ENCODE results near the gene TMEM254.
"Not testable (repeated sequence)": the region's sequence is repeated elsewhere in the genome, so short reads cannot be mapped to it uniquely, and the experiment has no call there.

The TMEM254 gene, protein sequence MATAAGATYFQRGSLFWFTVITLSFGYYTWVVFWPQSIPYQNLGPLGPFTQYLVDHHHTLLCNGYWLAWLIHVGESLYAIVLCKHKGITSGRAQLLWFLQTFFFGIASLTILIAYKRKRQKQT

DNA sequence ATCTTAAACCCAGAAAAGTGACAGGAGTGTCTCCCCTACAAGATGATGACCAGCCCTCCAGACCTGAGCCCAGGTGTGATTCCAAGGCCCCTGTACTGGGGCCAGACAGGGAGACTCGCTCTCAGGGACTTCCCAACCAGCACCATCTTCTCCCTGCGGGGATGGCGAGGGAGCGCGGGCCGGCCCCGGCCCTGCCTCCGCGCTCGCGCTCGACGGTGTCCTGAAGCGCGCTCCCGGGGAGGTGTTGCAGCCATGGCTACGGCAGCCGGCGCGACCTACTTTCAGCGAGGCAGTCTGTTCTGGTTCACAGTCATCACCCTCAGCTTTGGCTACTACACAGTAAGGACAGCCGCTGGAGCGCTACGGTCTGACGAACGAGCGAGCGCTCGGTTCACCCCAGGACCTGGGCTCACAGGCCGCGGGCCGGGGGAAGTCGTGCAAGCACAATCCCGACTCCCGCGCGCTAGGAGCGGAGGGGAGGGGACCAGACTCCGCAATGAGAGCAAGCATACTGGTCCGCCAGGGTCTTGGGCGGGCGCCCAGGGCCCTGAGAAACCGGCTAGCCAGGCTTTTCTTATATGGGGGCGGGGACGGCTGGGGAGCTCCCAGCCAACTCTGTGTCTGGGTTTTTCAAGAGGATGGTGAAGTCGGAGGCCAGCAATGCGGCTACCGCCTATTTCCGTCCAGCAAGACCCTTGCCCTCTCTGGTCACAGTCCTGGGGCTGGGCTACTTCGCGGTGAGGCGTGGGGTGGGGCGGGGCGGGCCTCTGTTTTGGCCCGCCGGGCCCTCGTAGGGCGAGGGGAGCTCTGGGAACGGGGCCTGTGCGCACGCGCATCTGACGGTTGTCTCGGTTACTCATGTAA is at the start of gene TMEM254:
TMEM254 (plus strand) TSS at position 218 of the 864 bp plus-strand sequence; CDS start at position 253, 35 bp downstream.
- H3K4me3 ChIP-seq (ENCODE audit: low read length): peak within 1 kb of the TSS; percentile 97
- peak within 1 kb of the TSS; percentile 96 for H3K9ac ChIP-seq (ENCODE audit: low read length)
- H3K27me3 ChIP-seq (ENCODE audit: control insufficient read depth, insufficient read depth, low read length): no peaks in the 10 kb centered on the region
- H3K36me3 ChIP-seq (ENCODE audit: control insufficient read depth, insufficient read depth, low read length): no peaks in the 10 kb centered on the region
- peaks cover 7% of the 10 kb centered on the region for H3K4me1 ChIP-seq (ENCODE audit: control insufficient read depth, insufficient read depth, low read length)
- peak within 1 kb of the TSS; percentile 97 for H3K27ac ChIP-seq (ENCODE audit: low read depth, low read length)

DNA sequence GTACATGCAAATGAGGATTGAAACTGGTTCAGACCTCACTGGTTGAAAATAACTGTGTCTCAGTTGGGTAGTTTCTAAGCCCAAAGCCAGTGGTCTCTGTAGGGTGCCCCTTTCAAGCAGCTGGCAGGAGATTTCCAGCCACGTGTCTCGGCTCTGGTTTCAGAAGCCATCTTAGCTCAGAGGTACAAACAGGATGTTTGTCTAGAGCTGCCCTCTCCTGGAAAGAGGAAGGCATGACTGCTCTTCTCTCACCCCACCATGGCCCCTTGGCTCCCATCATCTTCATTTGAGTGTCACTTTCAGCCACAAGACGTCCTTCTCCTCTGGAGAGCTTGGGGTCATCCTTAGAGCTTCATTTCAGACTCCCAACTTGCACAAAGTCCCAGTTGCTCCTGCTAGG is 49.3 kb upstream of the TMEM254 start:
- H3K9ac ChIP-seq (ENCODE audit: low read length); H3K27me3 ChIP-seq (ENCODE audit: control insufficient read depth, insufficient read depth, low read length); H3K36me3 ChIP-seq (ENCODE audit: control insufficient read depth, insufficient read depth, low read length); H3K4me3 ChIP-seq (ENCODE audit: low read length); H3K27ac ChIP-seq (ENCODE audit: low read depth, low read length); H3K4me1 ChIP-seq (ENCODE audit: control insufficient read depth, insufficient read depth, low read length): not testable (repeated sequence)

DNA sequence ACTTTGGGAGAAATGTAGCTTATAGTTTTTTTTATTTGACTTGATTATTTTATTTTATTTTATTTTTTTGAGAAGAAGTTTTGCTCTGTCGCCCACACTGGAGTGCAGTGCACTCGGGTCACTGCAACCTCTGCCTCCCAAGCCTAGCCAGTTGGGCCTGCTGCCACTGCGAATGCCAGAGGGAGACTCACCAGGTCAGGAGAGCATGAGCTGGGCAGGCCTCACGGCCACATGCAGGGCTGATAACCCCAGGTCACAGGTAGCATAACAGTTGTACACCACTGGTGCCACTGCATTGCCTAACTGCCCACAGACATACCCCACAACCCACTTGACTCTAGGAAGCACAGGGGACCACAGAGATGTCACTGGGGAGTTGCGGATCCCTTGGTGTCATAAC is 48.6 kb upstream of the TMEM254 start:
- H3K27me3 ChIP-seq (ENCODE audit: control insufficient read depth, insufficient read depth, low read length); H3K4me1 ChIP-seq (ENCODE audit: control insufficient read depth, insufficient read depth, low read length); H3K27ac ChIP-seq (ENCODE audit: low read depth, low read length); H3K9ac ChIP-seq (ENCODE audit: low read length); H3K4me3 ChIP-seq (ENCODE audit: low read length); H3K36me3 ChIP-seq (ENCODE audit: control insufficient read depth, insufficient read depth, low read length): not testable (repeated sequence)

DNA sequence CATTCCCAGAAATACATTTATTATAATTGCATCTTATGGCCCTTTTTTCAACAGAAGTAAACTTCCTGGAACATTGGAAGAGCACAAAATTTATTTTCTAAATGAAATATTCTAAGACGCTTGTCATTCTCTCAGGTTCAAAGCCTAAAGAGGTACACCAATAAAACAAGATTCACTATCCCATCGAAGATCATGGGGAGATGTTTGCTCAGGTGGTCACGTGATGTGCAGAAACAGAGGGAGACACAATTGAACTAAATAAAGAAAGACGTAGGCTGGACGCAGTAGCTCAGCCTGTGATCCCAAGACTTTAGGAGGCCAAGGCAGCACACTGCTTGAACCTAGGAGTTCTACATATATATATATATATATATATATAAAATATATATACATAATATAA is 46.0 kb upstream of the TMEM254 start:
- Histone ChIP-seq H3K27me3 (ENCODE audit: control insufficient read depth, insufficient read depth, low read length) (no peaks in the 10 kb centered on the region), H3K36me3 (ENCODE audit: control insufficient read depth, insufficient read depth, low read length) (no peaks in the 10 kb centered on the region), H3K9ac (ENCODE audit: low read length) (no peak overlapping the region), H3K4me3 (ENCODE audit: low read length) (no peak overlapping the region), H3K4me1 (ENCODE audit: control insufficient read depth, insufficient read depth, low read length) (no peaks in the 10 kb centered on the region), H3K27ac (ENCODE audit: low read depth, low read length) (no peak overlapping the region)

DNA sequence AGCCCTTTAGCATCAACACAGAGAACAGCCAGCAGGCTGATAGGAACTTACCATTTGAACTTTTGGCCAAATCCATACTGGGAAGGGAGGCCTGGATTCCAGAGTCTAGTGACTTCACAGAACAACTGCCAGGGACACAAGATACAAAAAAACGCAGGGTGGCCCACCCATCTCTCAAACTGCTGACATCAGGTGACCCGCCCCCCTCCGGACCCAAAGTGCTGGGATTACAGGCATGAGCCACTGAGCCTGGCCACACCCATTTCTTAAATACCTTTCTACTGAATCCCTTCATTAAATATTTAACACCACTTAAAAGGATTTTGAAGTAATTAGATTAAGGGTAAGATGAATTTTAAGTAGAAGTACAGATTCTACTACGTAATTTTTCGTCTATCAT is 43.7 kb upstream of the TMEM254 start:
- not testable (repeated sequence) for H3K4me1 ChIP-seq (ENCODE audit: control insufficient read depth, insufficient read depth, low read length); H3K36me3 ChIP-seq (ENCODE audit: control insufficient read depth, insufficient read depth, low read length); H3K9ac ChIP-seq (ENCODE audit: low read length)

DNA sequence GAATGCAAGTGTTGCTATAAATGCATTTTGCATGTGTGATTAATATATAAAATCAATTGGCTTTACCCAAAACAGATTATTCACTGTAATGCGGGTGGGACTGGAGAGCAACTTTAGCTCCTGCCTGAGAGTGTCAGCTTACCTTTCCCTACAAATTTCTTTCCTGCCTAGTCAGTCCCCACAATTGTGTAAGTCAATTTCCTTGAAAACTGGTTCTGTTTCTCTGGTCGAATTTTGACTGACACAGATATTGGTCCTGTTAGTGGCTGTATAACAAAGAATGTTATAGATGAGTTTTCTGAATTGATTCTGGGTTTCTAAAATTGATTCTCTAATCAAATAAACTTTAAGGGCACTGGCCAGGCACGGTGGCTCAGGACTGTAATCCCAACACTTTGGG is 43.0 kb upstream of the TMEM254 start:
- not testable (repeated sequence) for H3K9ac ChIP-seq (ENCODE audit: low read length); H3K27me3 ChIP-seq (ENCODE audit: control insufficient read depth, insufficient read depth, low read length); H3K27ac ChIP-seq (ENCODE audit: low read depth, low read length); H3K4me1 ChIP-seq (ENCODE audit: control insufficient read depth, insufficient read depth, low read length); H3K36me3 ChIP-seq (ENCODE audit: control insufficient read depth, insufficient read depth, low read length); H3K4me3 ChIP-seq (ENCODE audit: low read length)

More for the DNA sequence above, 43.7 kb upstream of the TMEM254 start:
- H3K27ac ChIP-seq (ENCODE audit: low read depth, low read length); H3K4me3 ChIP-seq (ENCODE audit: low read length); H3K27me3 ChIP-seq (ENCODE audit: control insufficient read depth, insufficient read depth, low read length): not testable (repeated sequence)

DNA sequence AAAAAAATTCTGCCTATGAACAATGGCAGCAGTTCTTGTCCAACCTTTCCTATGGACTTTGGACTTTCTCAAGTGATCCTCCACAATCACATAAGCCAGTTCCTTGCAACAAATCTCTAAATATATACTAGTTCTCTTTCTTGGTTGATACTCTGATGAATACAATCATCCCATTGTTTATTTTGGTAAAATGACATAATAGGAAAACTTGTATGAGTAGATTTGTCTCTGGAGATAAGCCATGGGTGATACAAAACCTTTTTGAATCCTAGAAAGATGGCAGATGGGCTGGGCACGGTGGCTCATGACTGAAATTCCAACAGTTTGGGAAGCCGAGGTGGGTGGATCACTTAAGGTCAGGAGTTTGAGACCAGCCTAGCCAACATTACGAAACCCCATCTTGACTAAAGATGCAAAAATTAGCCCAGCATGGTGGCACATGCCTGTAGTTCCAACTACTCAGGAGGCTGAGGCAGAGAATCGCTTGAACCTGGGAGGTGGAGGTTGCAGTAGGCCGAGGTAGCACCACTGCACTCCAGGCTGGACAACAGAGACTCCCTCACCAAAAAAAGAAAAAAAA is 41.5 kb upstream of the TMEM254 start:
- H3K4me3 ChIP-seq (ENCODE audit: low read length); H3K4me1 ChIP-seq (ENCODE audit: control insufficient read depth, insufficient read depth, low read length); H3K27me3 ChIP-seq (ENCODE audit: control insufficient read depth, insufficient read depth, low read length); H3K9ac ChIP-seq (ENCODE audit: low read length); H3K27ac ChIP-seq (ENCODE audit: low read depth, low read length); H3K36me3 ChIP-seq (ENCODE audit: control insufficient read depth, insufficient read depth, low read length): not testable (repeated sequence)

DNA sequence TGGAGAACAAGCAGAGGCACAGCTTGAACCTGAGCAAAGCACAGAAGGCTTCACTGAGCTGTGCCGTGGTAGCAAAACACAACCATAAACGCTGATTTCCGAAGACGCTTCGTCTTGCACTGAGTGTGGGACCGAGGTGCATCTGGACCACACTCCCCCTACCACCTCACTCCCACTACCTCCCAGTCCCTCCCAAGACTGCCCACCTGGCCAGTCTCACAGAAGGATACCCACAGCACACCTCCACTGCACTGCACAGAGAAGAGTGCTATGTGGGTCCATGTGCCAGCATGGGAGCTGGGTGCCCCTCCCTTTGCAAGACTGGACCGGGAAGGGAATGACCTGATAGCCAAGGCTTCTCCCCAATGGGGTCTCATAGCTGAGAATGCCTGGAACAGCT is 40.2 kb upstream of the TMEM254 start:
- not testable (repeated sequence) for H3K27me3 ChIP-seq (ENCODE audit: control insufficient read depth, insufficient read depth, low read length); H3K27ac ChIP-seq (ENCODE audit: low read depth, low read length); H3K4me3 ChIP-seq (ENCODE audit: low read length); H3K9ac ChIP-seq (ENCODE audit: low read length); H3K36me3 ChIP-seq (ENCODE audit: control insufficient read depth, insufficient read depth, low read length); H3K4me1 ChIP-seq (ENCODE audit: control insufficient read depth, insufficient read depth, low read length)

DNA sequence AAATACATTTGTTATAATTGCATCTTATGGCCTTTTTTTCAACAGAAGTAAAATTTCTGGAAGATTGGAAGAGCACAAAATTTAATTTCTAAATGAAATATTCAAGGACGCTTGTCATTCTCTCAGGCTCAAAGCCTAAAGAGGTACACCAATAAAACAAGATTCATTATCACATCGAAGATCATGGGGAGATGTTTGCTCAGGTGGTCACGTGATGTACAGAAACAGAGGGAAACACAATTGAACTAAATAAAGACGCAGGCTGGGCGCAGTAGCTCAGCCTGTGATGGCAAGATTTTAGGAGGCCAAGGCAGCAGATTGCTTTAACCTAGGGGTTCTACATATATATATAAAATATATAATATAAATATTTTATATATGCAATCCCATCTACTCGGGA is 37.3 kb upstream of the TMEM254 start:
- Histone ChIP-seq H3K4me1 (ENCODE audit: control insufficient read depth, insufficient read depth, low read length) (no peaks in the 10 kb centered on the region), H3K27ac (ENCODE audit: low read depth, low read length) (no peak overlapping the region), H3K9ac (ENCODE audit: low read length) (no peak overlapping the region), H3K4me3 (ENCODE audit: low read length) (no peak overlapping the region), H3K36me3 (ENCODE audit: control insufficient read depth, insufficient read depth, low read length) (no peaks in the 10 kb centered on the region), H3K27me3 (ENCODE audit: control insufficient read depth, insufficient read depth, low read length) (no peaks in the 10 kb centered on the region)

DNA sequence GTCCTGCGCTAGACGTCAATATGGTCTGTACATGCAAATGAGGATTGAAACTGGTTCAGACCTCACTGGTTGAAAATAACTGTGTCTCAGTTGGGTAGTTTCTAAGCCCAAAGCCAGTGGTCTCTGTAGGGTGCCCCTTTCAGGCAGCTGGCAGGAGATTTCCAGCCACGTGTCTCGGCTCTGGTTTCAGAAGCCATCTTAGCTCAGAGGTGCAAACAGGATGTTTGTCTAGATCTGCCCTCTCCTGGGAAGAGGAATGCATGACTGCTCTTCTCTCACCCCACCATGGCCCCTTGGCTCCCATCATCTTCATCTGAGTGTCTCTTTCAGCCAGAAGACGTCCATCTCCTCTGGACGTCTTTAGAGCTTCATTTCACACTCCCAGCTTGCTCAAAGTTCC is 33.5 kb upstream of the TMEM254 start:
- H3K27me3 ChIP-seq (ENCODE audit: control insufficient read depth, insufficient read depth, low read length); H3K36me3 ChIP-seq (ENCODE audit: control insufficient read depth, insufficient read depth, low read length); H3K4me3 ChIP-seq (ENCODE audit: low read length); H3K4me1 ChIP-seq (ENCODE audit: control insufficient read depth, insufficient read depth, low read length); H3K27ac ChIP-seq (ENCODE audit: low read depth, low read length); H3K9ac ChIP-seq (ENCODE audit: low read length): not testable (repeated sequence)

DNA sequence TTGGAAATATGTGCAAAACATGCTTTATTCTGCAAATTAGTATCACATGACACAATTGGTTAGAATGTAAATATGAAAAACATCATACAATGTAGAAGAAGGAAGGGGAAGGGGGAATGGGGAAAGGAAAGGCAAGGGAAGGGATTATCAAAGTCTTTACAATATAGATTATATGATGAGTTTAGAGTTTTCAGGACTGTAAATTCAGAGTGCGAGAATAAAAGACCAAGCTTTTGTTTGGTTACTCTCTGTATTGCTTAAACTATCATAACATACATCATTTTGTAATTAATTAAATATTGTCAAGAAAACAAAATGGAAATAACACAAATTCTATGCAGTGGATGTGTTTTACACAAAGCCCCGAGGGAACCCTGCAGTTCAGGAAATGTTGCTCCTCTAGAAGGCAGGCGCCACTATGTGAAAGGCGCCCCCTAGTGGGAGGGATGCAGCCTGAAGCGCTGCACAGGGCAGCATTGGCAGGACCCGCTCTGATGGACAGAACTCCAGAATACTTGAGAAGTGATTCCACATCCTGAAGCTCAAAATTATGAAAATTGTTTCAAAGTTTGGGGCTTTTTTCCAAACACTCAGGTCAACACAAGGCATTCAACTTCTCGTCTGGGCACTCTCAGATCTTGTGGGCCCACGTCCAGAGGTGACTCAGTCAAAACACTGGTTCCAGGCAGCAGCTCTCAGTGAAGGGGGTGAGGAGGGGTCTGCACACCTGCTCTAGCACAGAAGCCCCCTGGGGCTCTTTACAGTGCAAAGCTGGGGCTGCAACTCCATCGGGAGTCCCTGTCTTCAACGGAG is 31.6 kb upstream of the TMEM254 start:
- no peak overlapping the region for H3K27ac ChIP-seq (ENCODE audit: low read depth, low read length)
- no peak overlapping the region for H3K9ac ChIP-seq (ENCODE audit: low read length)
- H3K27me3 ChIP-seq (ENCODE audit: control insufficient read depth, insufficient read depth, low read length): no peaks in the 10 kb centered on the region
- H3K36me3 ChIP-seq (ENCODE audit: control insufficient read depth, insufficient read depth, low read length): no peaks in the 10 kb centered on the region
- H3K4me3 ChIP-seq (ENCODE audit: low read length): no peak overlapping the region
- H3K4me1 ChIP-seq (ENCODE audit: control insufficient read depth, insufficient read depth, low read length): no peaks in the 10 kb centered on the region

DNA sequence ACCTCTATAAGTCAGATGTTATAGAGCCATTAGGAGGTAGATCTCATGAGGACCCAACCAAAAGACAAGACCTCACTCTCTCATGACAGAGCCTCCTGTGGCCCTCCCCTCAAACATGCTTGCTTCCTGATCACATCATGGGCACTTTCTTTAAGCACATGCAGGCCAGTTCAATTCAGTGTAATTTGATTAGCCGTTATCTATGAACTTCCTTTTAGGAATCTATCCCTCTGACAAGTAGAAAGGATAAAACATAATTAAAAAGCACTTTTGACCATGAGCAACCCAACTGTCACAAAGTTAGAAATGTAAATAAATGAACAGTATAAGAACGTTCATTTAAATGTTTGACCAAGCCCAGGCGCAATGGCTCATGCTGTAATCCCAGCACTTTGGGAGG is 27.7 kb upstream of the TMEM254 start:
- Histone ChIP-seq H3K4me3 (ENCODE audit: low read length) (no peak overlapping the region), H3K9ac (ENCODE audit: low read length) (no peak overlapping the region), H3K27me3 (ENCODE audit: control insufficient read depth, insufficient read depth, low read length) (no peaks in the 10 kb centered on the region), H3K27ac (ENCODE audit: low read depth, low read length) (no peak overlapping the region), H3K36me3 (ENCODE audit: control insufficient read depth, insufficient read depth, low read length) (no peaks in the 10 kb centered on the region), H3K4me1 (ENCODE audit: control insufficient read depth, insufficient read depth, low read length) (no peaks in the 10 kb centered on the region)

All from rectal smooth muscle tissue (tissue), 1 donor.